ENCODE data around the gene EVL. TPM values are rescaled to one million over a fixed set of nuclear protein-coding genes. Genes with fewer than 3 reads are reported as not detected.
A peak's percentile ranks its signal among the peaks of the same experiment; 100 is the strongest.

EVL gene
- total and polyA plus RNA-seq, 2 of the 8 experiments (the other 6 are each of a cell fraction or from before 2014, with no cell fraction given) = 30.7 to 64.6 TPM

DNA sequence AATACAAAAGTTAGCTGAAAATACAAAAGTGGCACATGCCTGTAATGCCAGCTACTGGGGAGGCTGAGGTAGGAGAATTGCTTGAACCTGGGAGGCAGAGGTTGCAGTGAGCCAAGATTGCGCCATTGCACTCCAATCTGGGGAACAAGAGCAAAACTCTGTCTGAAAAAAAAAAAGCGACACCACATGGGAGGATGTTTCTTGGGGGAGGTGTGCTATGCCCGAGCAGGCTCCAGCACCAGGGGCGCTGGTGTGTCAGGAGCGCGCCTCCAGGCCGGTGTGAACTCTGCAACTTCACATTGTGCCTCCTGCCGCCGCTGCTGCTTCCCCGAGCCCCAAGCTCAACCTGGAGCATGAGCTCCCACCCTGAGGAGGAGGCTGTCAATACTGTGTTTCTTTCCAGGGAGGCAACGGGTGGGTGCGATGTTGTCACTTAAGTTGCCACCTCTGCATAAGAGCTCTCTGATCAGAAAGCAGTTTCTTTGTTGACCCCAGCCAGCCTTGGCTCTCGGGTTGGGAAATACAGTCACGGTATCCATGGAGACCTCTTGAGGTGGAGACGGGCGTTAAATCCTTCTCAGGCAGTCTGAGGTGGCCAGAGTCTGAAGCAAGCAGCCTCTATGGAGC lies 75.3 kb downstream of the EVL start:
- H2BK5ac ChIP-seq (ENCODE audit: low read depth, low read length) = 0 out of 2 replicates have a peak overlapping the region, but pooled peaks have one; percentile 2
- ChIA-PET CTCF (ENCODE audit: partially characterized antibody) (interaction anchor here (0.6 to 22.9 kb wide), 14 partner anchors 9 to 234 kb away, joined by 3 to 307 read pairs (median 6); partner anchors contain the start of gene DEGS2), POLR2A (ENCODE audit: partially characterized antibody) (interaction anchor here (1.2 kb wide), 1 partner anchor 15 kb away, joined by 4 read pairs; no protein-coding TSS in a partner anchor)
- no peak overlapping the region for H4K8ac ChIP-seq (ENCODE audit: extremely low read depth, insufficient read depth, low read length)
- H3K27ac ChIP-seq (ENCODE audit: low read depth, low read length) = no peak overlapping the region; the same call in 1 of the 2 replicates
- no peak overlapping the region for H2AK5ac ChIP-seq (ENCODE audit: low read depth, low read length)
- no peaks in the 10 kb centered on the region for H3K23me2 ChIP-seq (ENCODE audit: low read depth, low read length)
- H2BK120ac ChIP-seq (replicated peaks; ENCODE audit: low read depth, low read length) = no peak overlapping the region
- H3K4me1 ChIP-seq (replicated peaks in 1 of 4; ENCODE audit: control insufficient read depth in 3 of 4, insufficient read depth in 4 of 4, low read length in 3 of 4) = peaks cover 0 to 6% (median 5%) of the 10 kb centered on the region in 4 experiments; a peak in 5 of 7 replicates
- 0 out of 2 replicates have a peak overlapping the region, but pooled peaks have one; percentile 7 for H2BK12ac ChIP-seq (ENCODE audit: low read depth, low read length)
- H3K18ac ChIP-seq (ENCODE audit: extremely low read depth, low read length) = no peak overlapping the region; the same call in 1 of the 2 replicates
- FAIRE-seq (peak; percentile 24), DNase-seq (ENCODE audit: low read depth in 1 of 2, low spot score in 2 of 2) (peak; percentile 58 to 78)
- H3K27me3 ChIP-seq (replicated peaks in 1 of 4; ENCODE audit: control insufficient read depth in 3 of 4, extremely low read depth in 1 of 4, insufficient read depth in 3 of 4, low read length in 3 of 4) = no peaks in the 10 kb centered on the region; a peak in 1 of 7 replicates
- peaks cover 0 to 9% of the 10 kb centered on the region in 2 experiments for H4K20me1 ChIP-seq (replicated peaks in 1 of 2; ENCODE audit: control insufficient read depth in 1 of 2, insufficient read depth in 2 of 2, low read length in 2 of 2)
- H2BK15ac ChIP-seq (ENCODE audit: low read length) = no peak overlapping the region
- no peak overlapping the region for H3K56ac ChIP-seq (replicated peaks; ENCODE audit: insufficient read length, low read depth, low read length)
- no peak overlapping the region for H3K14ac ChIP-seq (ENCODE audit: insufficient read length)
- no peak overlapping the region; a peak in 1 of 7 replicates for H3K9ac ChIP-seq (replicated peaks in 1 of 4; ENCODE audit: extremely low read depth in 1 of 4, low read depth in 3 of 4, low read length in 3 of 4)
- no peak overlapping the region for H3K4me3 ChIP-seq (ENCODE audit: extremely low read depth in 1 of 4, insufficient read depth in 2 of 4, low read depth in 3 of 4, low read length in 4 of 4)
- no peaks in the 10 kb centered on the region for H3K79me2 ChIP-seq (ENCODE audit: control insufficient read depth in 1 of 2, insufficient read depth in 2 of 2, low read length in 2 of 2)
- H4K91ac ChIP-seq (replicated peaks; ENCODE audit: insufficient read length, low read length) = no peak overlapping the region
- peaks cover 3% of the 10 kb centered on the region; the same call in 1 of the 2 replicates for H3K79me1 ChIP-seq (ENCODE audit: low read depth, low read length)
- H3K4ac ChIP-seq (replicated peaks; ENCODE audit: insufficient read length, low read depth, low read length) = no peak overlapping the region
- no peaks in the 10 kb centered on the region for H3K9me3 ChIP-seq (ENCODE audit: insufficient read depth in 2 of 2, low read depth in 1 of 2, low read length in 1 of 2)
- H2AFZ ChIP-seq (ENCODE audit: low read length) = no peak overlapping the region
- 0 out of 8 replicates have a peak, but pooled peaks cover 0 to 3% (median 0%) of the 10 kb centered on the region in 4 experiments for H3K36me3 ChIP-seq (ENCODE audit: control insufficient read depth in 2 of 4, insufficient read depth in 4 of 4, low read length in 3 of 4)
- no peak overlapping the region for H2BK20ac ChIP-seq (ENCODE audit: low read length)
- WGBS, 2 experiments (ENCODE audit: extremely low coverage in 1 of 2, insufficient coverage in 1 of 2, insufficient read length in 1 of 2, insufficient replicate concordance in 2 of 2, low coverage in 1 of 2, low lambda C conversion rate in 2 of 2, missing lambda C conversion rate in 1 of 2) = 52% methylated on average over 16 of the region's 16 CpGs; no CpG with 5 or more reads in 1 of the 2 experiments
- peak overlapping the region; percentile 9 to 23; a peak in 3 of 4 replicates for H3K4me2 ChIP-seq (ENCODE audit: insufficient read depth in 1 of 2, low read depth in 2 of 2, low read length in 2 of 2)
- no peak overlapping the region for H4K5ac ChIP-seq (ENCODE audit: insufficient read length, low read depth, low read length)
- H3K23ac ChIP-seq (ENCODE audit: insufficient read length) = no peak overlapping the region
- TF ChIP-seq CEBPB (IDR thresholded peaks at IDR 0.05; ENCODE audit: low read depth, low read length) = 0 out of 2 replicates have a peak, but pooled peaks have one; percentile 13
- TF ChIP-seq SRF (IDR thresholded peaks at IDR 0.05; ENCODE audit: low read depth, low read length) = no peak
- peak; percentile 28; the same call in 1 of the 2 replicates for TF ChIP-seq GABPA (IDR thresholded peaks at IDR 0.05; ENCODE audit: borderline replicate concordance, insufficient read depth, low read length)
- TF ChIP-seq SAP30 (IDR thresholded peaks at IDR 0.05; ENCODE audit: insufficient read depth, insufficient replicate concordance, low read length) = no peak
- peak; percentile 76; the same call in 1 of the 2 replicates for TF ChIP-seq BACH1 (IDR thresholded peaks at IDR 0.05; ENCODE audit: low read length)
- peak; percentile 56 to 70 for TF ChIP-seq RAD21 (IDR thresholded peaks at IDR 0.05 in 1 of 2, conservative IDR thresholded peaks at IDR 0.05 in 1 of 2; ENCODE audit: low read depth in 2 of 2, low read length in 2 of 2)
- TF ChIP-seq, protein P1, sequence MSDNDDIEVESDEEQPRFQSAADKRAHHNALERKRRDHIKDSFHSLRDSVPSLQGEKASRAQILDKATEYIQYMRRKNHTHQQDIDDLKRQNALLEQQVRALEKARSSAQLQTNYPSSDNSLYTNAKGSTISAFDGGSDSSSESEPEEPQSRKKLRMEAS (IDR thresholded peaks at IDR 0.05) = peak; percentile 80
- TF ChIP-seq RXRA (IDR thresholded peaks at IDR 0.05; ENCODE audit: insufficient read depth, low read depth, low read length) = 0 out of 2 replicates have a peak, but pooled peaks have one; percentile 49

Data from H1 (cell line).